Measurements from ENCODE around the gene TRMT44.
"Not testable (repeated sequence)": the region's sequence is repeated elsewhere in the genome, so short reads cannot be mapped to it uniquely, and the experiment has no call there.

Gene TRMT44

GRCh38 chr4:8513080-8513479 is 72.5 kb downstream of the TRMT44 start:
- DNase-seq (ENCODE audit: low read depth in 3 of 3), result not testable (repeated sequence)

- DNase-seq (ENCODE audit: low read depth in 3 of 3), result no peak
These were observed 73.4 kb downstream of the TRMT44 start for GRCh38 chr4:8513931-8514330.

- DNase-seq (ENCODE audit: low read depth in 3 of 3), result no peak
These were observed 73.8 kb downstream of the TRMT44 start for GRCh38 chr4:8514391-8514790.

DNA sequence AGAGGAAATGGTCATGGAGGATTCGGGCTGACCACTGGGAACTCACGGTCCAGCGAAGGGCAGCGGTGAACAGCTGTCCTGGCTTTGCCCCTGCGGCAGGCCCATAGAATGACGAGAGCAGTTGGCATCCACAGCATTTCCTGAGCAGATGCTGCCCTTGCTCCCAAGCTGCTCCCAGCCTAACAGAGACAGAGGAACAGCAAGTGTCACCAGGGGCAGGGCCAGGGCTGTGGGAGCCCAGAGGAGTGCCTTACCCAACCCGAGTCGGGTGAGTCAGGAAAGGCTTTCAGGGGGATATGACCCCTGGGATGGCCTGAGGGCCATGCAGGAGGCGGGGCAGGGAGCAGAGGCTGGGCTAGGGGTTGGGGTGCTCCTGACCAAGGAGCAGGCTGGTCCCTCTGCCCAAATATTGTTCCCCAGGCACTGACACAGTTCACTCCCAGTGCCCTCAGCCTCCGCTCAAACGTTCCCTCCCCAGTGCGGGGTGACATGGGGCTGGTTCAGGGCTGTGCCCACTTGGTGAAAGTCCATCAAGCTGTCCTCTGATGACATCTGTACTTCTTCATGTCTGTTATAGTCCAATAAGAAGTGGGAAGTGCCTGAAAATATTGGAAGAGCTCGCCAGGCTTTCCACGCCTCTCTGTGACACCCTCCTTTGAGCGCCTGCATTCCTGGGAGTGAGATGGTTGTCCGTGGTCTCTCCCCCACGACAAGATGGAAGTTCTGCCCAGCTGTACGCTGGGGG is 74.9 kb downstream of the TRMT44 start:
- DNase-seq (ENCODE audit: low read depth in 3 of 3), result no peak

DNA sequence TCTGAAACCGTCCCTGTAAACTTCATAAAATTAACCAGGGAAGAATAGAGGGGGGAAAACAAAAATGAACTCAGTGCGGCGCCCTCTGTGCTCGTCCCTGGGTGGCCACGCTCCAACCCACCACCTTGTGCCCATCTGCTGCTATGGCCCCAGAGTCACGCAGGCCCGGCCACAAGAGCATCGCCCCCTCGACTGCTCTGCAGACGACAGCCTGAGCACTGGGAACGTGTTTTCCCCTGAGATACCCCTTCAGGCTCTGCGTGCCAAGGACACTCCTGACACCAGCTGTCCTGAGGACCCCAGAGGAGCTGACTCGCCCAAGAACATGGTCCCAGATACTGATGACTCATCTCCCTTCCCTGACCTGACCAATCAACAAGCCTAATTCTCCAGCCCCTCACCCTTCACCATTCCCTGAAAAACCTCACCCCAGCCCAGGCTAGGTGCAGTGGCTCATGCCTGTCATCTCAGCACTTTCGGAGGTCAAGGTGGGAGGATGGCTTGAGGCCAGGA is 75.5 kb downstream of the TRMT44 start:
- no peak for DNase-seq (ENCODE audit: low read depth in 3 of 3)

- DNase-seq (ENCODE audit: low read depth in 3 of 3), result no peak
These were observed 76.5 kb downstream of the TRMT44 start for GRCh38 chr4:8516996-8517550.

DNA sequence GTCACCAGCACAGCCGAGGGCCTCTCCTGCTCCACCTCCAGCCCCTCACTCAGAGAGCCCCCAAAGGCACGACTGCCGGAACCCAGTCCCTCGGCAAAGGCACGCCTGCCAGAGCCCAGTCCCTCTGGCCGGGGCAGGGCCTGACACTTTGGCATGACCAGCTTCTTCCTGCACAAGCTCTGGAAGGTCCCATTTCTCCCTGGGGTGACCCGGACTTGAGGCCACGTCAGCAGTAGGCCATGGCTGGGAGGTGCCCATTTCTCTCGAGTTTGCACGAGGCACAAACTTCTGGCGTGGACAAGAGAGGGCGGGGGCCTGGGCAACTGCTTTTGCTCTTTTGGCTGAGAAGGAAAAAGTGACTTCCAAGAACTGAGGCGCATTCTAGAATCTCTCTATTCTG is 77.4 kb downstream of the TRMT44 start:
- DNase-seq (ENCODE audit: low read depth in 3 of 3), result no peak

DNA sequence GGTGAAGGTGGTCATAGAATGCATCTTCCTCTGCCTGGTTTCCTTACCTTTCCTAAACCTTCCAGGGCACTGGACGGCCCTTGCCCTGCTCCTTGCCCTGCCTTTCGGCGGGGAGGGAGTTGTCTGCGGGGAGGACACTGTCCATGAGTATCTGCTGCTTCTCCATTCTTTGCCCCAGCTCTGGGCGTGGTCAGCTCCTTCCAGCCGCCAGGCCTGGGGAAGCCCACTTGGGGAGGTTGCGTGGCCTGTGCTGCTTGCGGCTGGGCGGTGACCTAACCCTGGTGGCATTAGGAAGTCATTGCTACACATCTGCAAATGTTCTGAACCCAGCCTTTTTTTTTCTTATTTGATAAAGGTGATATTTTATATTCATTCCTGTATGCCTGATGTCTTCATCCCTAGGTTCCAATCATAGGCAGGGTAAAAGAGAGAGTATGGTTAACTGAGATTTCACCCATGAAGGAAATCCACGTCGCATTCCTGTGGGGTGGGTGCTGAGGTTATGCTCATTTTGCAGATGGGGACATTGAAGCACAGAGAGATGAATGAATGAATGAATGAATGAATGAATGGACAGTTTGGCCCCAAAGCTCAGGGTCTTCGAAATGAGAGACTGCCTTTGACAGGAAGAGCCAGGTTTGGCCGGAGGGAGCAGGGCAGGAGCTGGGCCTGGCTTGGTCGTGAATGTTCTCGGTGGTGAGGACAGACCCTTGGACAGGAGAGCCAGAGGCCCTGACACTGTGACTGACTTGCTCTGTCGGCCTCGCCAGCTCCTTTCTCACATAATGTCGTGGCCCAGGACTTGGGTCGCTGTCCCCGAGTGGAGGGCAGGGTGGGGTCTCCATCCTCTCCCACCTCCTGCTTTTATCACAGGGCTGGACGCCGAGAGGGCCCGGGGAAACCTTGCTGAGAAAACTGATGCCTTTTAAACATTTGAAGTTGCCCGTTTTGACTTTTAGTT is 81.9 kb downstream of the TRMT44 start:
- no peak for DNase-seq (ENCODE audit: low read depth in 3 of 3)

DNA sequence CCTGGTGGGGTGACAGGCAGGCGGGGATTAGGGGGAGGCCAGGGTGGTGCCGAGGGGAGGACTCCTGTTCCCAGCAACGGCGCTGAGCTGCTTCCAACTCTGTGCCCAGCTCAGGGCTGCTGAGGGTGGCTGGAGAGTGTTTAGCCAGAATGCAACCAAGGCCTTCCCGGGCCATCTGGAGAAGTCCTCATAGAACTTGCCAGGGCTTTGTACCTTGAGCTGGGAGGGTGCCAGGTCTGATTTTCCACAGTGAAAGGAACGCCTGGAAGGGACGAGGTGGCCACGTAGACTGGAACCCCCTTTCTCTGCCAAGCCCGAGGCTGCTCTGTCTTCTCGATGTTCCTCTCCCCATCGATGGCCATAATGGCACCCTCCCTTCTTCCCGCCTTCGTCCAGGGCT is 82.6 kb downstream of the TRMT44 start:
- DNase-seq (ENCODE audit: low read depth in 3 of 3), result no peak

GRCh38 chr4:8523766-8524165 is 83.2 kb downstream of the TRMT44 start:
- no peak for DNase-seq (ENCODE audit: low read depth in 3 of 3)

DNA sequence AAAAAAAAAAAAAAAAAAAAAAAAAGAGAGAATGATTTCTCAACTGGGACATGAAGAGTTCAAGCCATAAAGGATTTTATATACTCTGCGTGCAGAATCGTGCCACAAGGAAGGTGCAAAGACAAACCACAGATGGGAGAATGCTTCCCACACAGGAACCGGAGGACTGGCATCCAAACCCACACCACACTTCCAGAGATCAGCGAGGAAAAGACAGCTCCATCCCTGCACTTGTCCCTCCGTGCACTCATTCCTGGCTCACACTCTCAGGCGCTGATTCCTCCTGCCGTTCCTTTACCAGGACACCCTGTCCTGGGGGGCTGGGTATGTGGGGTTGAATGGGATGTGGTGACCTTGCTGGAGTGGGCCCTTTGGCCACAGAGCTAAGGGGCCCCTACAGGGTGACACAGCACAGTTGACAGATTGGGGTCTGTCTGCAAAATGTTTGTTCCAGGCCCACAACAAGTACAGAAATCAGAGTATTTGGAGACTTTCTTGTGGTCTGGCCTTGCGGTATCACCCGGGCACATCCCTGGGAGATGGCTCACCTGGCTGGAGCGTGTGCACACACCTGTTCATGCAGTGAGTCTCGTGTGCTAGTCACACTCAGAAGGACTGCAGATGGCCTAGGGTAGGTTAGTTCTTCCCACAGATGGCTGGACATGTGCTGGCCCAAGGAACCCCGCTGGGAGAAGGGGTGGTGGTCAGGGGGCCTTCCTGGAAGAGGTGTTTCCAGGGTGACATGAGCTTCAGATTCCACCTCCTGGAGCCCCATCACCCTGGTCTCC is 84.2 kb downstream of the TRMT44 start:
- no peak for DNase-seq (ENCODE audit: low read depth in 3 of 3)

GRCh38 chr4:8525383-8526120 is 85.0 kb downstream of the TRMT44 start:
- DNase-seq (ENCODE audit: low read depth in 3 of 3), result no peak

Measured in stimulated activated CD4-positive, alpha-beta T cell treated with anti-CD3 and anti-CD28 coated beads, TNF-alpha, amount 100 ng/mL, for 4 hours (primary cell).